Measurements from ENCODE around the gene DUSP14. TPM values are rescaled to one million over a fixed set of nuclear protein-coding genes. Genes with fewer than 3 reads are reported as not detected.

Gene DUSP14, protein sequence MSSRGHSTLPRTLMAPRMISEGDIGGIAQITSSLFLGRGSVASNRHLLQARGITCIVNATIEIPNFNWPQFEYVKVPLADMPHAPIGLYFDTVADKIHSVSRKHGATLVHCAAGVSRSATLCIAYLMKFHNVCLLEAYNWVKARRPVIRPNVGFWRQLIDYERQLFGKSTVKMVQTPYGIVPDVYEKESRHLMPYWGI
- total RNA-seq, result 85.8 and 89.4 TPM in 2 replicates

GRCh38 chr17:37489197-37490001 lies at the start of gene DUSP14:
Gene DUSP14 (plus strand): TSS chr17:37489891. CDS start chr17:37512273, 22,382 bp downstream.

Other genes with a start within 250 kb of the DUSP14 start
- not detected in 2 replicates for gene C17orf78, start 113.9 kb upstream of the DUSP14 start, total RNA-seq
- 37.2 and 45.7 TPM in 2 replicates for gene ACACA, start 83.1 kb upstream of the DUSP14 start, total RNA-seq
- gene TADA2A, start 83.0 kb upstream of the DUSP14 start, total RNA-seq, result 20.4 and 21.4 TPM in 2 replicates
- 24.6 and 25.1 TPM in 2 replicates for gene SYNRG, start 119.5 kb downstream of the DUSP14 start, total RNA-seq
- 31.6 and 37.3 TPM in 2 replicates for gene DDX52, start 153.6 kb downstream of the DUSP14 start, total RNA-seq

Data from articular chondrocyte of knee joint (primary cell).